Measurements from ENCODE around the gene SF3B5.

SF3B5 gene

DNA sequence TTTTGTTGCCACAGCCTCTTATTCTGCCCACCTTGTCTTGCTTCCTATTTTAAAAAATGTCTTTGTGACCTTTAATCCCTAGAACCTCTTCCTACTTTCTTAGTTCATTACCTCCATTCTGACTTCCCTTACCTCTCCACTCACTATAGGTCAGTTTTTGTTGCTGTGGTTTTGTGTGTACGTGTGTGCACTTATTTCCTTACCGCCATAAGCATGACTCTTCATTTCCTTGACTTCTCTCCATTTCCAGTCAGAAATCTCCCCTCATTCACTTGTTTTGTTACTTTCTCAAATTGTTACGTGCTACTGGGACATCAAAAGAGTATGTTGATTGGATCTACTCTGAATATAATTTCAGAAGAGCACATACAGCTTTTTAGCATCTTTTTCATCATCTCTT is 26.6 kb downstream of the SF3B5 start:
- TF ChIP-seq, protein P1, sequence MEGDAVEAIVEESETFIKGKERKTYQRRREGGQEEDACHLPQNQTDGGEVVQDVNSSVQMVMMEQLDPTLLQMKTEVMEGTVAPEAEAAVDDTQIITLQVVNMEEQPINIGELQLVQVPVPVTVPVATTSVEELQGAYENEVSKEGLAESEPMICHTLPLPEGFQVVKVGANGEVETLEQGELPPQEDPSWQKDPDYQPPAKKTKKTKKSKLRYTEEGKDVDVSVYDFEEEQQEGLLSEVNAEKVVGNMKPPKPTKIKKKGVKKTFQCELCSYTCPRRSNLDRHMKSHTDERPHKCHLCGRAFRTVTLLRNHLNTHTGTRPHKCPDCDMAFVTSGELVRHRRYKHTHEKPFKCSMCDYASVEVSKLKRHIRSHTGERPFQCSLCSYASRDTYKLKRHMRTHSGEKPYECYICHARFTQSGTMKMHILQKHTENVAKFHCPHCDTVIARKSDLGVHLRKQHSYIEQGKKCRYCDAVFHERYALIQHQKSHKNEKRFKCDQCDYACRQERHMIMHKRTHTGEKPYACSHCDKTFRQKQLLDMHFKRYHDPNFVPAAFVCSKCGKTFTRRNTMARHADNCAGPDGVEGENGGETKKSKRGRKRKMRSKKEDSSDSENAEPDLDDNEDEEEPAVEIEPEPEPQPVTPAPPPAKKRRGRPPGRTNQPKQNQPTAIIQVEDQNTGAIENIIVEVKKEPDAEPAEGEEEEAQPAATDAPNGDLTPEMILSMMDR (conservative IDR thresholded peaks at IDR 0.05; ENCODE audit: low read length): no peak
- TF ChIP-seq EZH2phosphoT487 (IDR thresholded peaks at IDR 0.05; ENCODE audit: borderline replicate concordance): no peak
- Histone ChIP-seq H3K4me3 (ENCODE audit: low read length, poor library complexity, severe bottlenecking) (no peak overlapping the region), H2AFZ (ENCODE audit: low read length) (no peak overlapping the region)

DNA sequence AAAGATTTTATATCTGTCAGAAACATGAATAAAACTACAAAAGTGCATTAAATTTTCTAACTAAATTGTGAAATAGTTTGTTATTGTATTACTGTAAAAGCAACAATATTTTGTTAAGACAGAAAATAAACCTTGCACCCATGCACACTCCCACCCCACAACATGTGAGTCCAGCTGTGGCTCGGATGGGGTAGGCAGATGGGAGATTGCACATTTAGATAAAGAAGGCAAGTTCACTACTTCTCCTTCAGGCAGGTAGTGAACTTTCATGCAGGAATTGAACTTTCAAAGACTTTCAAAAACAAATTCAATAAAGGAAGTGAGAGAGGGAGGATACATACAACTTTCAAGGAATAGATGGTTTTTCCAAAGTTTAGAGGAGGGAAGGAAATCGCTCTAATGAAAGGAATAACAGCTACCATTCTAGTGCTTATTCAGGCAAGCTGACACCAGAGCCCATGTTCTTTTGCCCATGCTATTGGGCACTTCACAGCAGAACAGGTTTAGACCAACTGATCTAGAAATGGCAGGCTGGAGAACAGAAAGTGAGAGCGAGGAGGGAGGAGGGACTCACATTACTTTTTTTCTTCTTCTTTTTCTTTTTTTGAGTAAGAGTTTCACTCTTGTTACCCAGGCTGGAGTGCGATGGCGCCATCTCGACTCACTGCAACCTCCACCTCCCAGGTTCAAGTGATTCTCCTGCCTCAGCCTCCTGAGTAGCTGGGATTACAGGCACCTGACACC is 28.5 kb downstream of the SF3B5 start:
- Histone ChIP-seq H3K79me2 (ENCODE audit: insufficient read depth, low read length) (no peaks in the 10 kb centered on the region), H4K20me1 (ENCODE audit: insufficient read depth, low read length, poor library complexity, severe bottlenecking) (no peaks in the 10 kb centered on the region), H3K9me3 (ENCODE audit: insufficient read depth, low read depth, low read length) (no peaks in the 10 kb centered on the region), H3K27me3 (ENCODE audit: insufficient read depth, low read length, poor library complexity, severe bottlenecking) (no peaks in the 10 kb centered on the region), H2AFZ (ENCODE audit: low read length) (no peak overlapping the region), H3K9ac (ENCODE audit: low read depth, low read length, poor library complexity, severe bottlenecking) (no peak overlapping the region), H3K4me3 (ENCODE audit: low read length, poor library complexity, severe bottlenecking) (no peak overlapping the region), H3K9me2 (replicated peaks; ENCODE audit: low read depth, low read length) (no peaks in the 10 kb centered on the region), H3K36me3 (ENCODE audit: insufficient read depth, low read length) (no peaks in the 10 kb centered on the region), H3K4me2 (ENCODE audit: low read depth, low read length, poor library complexity, severe bottlenecking) (peak overlapping the region; percentile 33), H3F3A (ENCODE audit: low read depth) (0 out of 2 replicates have a peak, but pooled peaks cover 5% of the 10 kb centered on the region), H3K4me1 (ENCODE audit: insufficient read depth, low read length, poor library complexity, severe bottlenecking) (peaks cover 26% of the 10 kb centered on the region)
- no peak for TF ChIP-seq EZH2phosphoT487 (IDR thresholded peaks at IDR 0.05; ENCODE audit: borderline replicate concordance)
- TF ChIP-seq, protein P1 (conservative IDR thresholded peaks at IDR 0.05; ENCODE audit: low read length): no peak

More for the DNA sequence above, 26.6 kb downstream of the SF3B5 start:
- Histone ChIP-seq H3F3A (ENCODE audit: low read depth) (0 out of 2 replicates have a peak, but pooled peaks cover 5% of the 10 kb centered on the region), H3K9me3 (ENCODE audit: insufficient read depth, low read depth, low read length) (no peaks in the 10 kb centered on the region), H3K4me2 (ENCODE audit: low read depth, low read length, poor library complexity, severe bottlenecking) (no peak overlapping the region), H3K9me2 (replicated peaks; ENCODE audit: low read depth, low read length) (no peaks in the 10 kb centered on the region), H3K9ac (ENCODE audit: low read depth, low read length, poor library complexity, severe bottlenecking) (no peak overlapping the region), H3K36me3 (ENCODE audit: insufficient read depth, low read length) (no peaks in the 10 kb centered on the region), H3K27me3 (ENCODE audit: insufficient read depth, low read length, poor library complexity, severe bottlenecking) (no peaks in the 10 kb centered on the region), H3K79me2 (ENCODE audit: insufficient read depth, low read length) (no peaks in the 10 kb centered on the region), H4K20me1 (ENCODE audit: insufficient read depth, low read length, poor library complexity, severe bottlenecking) (no peaks in the 10 kb centered on the region), H3K4me1 (ENCODE audit: insufficient read depth, low read length, poor library complexity, severe bottlenecking) (peaks cover 14% of the 10 kb centered on the region)

DNA sequence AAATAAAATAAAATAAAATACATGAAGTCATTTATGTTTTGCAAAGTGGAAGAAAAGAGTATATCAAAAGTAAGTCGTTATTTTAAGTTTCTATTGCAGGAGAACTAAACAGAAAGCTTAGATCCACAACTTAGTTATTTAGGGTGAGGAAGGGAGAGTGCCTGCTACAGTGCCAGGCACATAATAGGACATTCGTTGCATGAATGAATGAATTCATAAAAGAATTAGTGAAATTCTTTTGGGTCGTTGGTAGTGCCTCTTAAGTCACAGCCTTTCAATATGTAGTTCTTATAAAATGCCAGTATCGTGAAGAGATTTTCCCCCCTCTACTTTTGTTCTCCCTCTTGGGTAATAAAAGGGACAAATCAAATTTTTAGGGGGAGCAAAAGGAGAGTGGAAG is 29.1 kb downstream of the SF3B5 start:
- Histone ChIP-seq H3K27me3 (ENCODE audit: insufficient read depth, low read length, poor library complexity, severe bottlenecking) (no peaks in the 10 kb centered on the region), H3K9me2 (replicated peaks; ENCODE audit: low read depth, low read length) (no peaks in the 10 kb centered on the region), H3K4me1 (ENCODE audit: insufficient read depth, low read length, poor library complexity, severe bottlenecking) (peaks cover 26% of the 10 kb centered on the region), H3F3A (ENCODE audit: low read depth) (0 out of 2 replicates have a peak, but pooled peaks cover 5% of the 10 kb centered on the region), H3K4me3 (ENCODE audit: low read length, poor library complexity, severe bottlenecking) (no peak overlapping the region), H3K4me2 (ENCODE audit: low read depth, low read length, poor library complexity, severe bottlenecking) (no peak overlapping the region), H3K9me3 (ENCODE audit: insufficient read depth, low read depth, low read length) (no peaks in the 10 kb centered on the region), H2AFZ (ENCODE audit: low read length) (no peak overlapping the region), H3K79me2 (ENCODE audit: insufficient read depth, low read length) (no peaks in the 10 kb centered on the region), H4K20me1 (ENCODE audit: insufficient read depth, low read length, poor library complexity, severe bottlenecking) (no peaks in the 10 kb centered on the region), H3K9ac (ENCODE audit: low read depth, low read length, poor library complexity, severe bottlenecking) (no peak overlapping the region), H3K36me3 (ENCODE audit: insufficient read depth, low read length) (no peaks in the 10 kb centered on the region)
- TF ChIP-seq, protein P1 (conservative IDR thresholded peaks at IDR 0.05; ENCODE audit: low read length): no peak
- TF ChIP-seq EZH2phosphoT487 (IDR thresholded peaks at IDR 0.05; ENCODE audit: borderline replicate concordance): no peak
